GM13977 (cell line): ENCODE results near the gene TSHZ2.
"Not testable (repeated sequence)": the region's sequence is repeated elsewhere in the genome, so short reads cannot be mapped to it uniquely, and the experiment has no call there.

Experiments
- DNase-seq: peaks from one replicate; pipeline ENCODE4 v3.0.0; 2012; ENCODE audit warnings: low spot score
- in situ Hi-C: fragments of 300-500 bp; cut with MboI; formaldehyde crosslinking; loops from one replicate; pipeline ENCODE4 v1.12.0; 2022; ENCODE audit warnings: low sequenced_read_pairs, low pct_unique_long_range_greater_than_20kb, mixed read lengths, inconsistent platforms; ENCODE audit not compliant: unreplicated experiment
- TF ChIP-seq, protein P1 (sequence below): IDR thresholded peaks from 2 replicates; pipeline ENCODE4 v1.5.1; 2012; ENCODE audit warnings: mild to moderate bottlenecking, control low read depth; ENCODE audit not compliant: insufficient read depth; ENCODE audit errors: extremely low read depth, missing control alignments

The TSHZ2 gene

DNA sequence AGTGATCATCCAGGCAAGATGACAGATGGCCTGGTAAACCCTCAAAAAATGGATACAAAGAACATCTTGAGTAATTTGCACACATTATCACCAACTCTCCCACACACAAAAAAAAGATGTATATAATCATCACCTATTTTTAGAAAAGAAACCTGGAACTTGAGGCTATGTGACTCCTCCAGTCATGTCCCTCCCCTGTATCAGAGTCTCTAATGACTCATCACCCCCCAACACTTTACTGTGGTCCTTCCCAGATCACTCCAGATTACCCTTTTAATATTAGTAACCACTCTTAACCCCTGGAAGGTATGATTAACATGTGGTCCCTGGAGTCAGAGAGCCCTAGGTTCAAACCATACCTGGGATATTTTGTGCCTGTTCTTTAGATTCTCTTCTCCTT is 476.7 kb downstream of the TSHZ2 start:
- DNase-seq, result no peak
- TF ChIP-seq, protein P1, sequence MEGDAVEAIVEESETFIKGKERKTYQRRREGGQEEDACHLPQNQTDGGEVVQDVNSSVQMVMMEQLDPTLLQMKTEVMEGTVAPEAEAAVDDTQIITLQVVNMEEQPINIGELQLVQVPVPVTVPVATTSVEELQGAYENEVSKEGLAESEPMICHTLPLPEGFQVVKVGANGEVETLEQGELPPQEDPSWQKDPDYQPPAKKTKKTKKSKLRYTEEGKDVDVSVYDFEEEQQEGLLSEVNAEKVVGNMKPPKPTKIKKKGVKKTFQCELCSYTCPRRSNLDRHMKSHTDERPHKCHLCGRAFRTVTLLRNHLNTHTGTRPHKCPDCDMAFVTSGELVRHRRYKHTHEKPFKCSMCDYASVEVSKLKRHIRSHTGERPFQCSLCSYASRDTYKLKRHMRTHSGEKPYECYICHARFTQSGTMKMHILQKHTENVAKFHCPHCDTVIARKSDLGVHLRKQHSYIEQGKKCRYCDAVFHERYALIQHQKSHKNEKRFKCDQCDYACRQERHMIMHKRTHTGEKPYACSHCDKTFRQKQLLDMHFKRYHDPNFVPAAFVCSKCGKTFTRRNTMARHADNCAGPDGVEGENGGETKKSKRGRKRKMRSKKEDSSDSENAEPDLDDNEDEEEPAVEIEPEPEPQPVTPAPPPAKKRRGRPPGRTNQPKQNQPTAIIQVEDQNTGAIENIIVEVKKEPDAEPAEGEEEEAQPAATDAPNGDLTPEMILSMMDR, result no peak
- in situ Hi-C loops, result no loop called here

DNA sequence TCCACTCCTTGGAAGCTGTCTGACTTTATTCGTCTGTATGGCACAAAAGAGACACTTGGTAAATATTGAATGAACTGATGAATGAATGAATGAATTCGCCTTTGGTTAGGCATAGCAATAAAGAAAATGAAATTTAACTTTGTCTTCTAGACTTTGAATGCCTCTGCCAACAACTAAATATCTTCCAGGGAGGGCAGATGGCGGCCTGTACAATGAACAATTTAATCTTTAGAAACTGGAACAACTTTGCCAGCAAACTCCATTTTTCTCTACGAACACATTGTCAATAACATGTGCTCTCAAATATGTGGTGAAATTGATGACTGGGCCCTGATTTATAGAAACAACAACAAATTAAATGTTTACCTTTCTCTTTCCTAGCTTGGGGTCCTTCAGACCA is 480.9 kb downstream of the TSHZ2 start:
- in situ Hi-C loops, result no loop called here
- TF ChIP-seq, protein P1, result no peak

DNA sequence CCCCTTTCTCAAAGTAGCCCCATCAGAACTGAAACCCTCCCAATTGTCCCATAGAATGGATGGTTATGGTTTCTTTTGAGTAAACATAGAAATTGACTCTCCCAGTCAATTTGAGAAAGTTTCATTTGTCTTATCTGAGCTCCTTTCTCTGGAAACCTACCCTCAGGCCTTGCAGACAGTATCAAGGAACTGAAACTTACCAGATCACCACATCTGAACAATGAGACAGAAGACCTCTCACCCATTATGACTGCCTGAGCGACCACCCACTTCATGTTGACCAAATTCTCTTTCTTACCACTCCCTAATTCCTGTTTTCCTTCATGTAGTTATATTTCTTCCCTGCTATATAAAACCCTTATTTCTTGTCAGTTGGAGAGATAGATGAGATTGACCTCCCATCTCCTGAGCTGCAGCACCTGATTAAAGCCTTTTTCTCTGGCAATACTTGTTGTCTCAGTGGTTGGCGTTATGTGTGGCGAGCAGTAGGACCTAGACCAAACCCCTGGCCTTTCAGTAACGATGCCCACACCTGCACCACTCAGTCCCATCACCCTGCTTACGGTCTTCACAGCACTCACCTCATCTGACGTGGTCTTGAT is 482.6 kb downstream of the TSHZ2 start:
- DNase-seq, result no peak
- in situ Hi-C loops, result no loop called here
- TF ChIP-seq, protein P1, result no peak

More for the DNA sequence above, 480.9 kb downstream of the TSHZ2 start:
- no peak for DNase-seq

DNA sequence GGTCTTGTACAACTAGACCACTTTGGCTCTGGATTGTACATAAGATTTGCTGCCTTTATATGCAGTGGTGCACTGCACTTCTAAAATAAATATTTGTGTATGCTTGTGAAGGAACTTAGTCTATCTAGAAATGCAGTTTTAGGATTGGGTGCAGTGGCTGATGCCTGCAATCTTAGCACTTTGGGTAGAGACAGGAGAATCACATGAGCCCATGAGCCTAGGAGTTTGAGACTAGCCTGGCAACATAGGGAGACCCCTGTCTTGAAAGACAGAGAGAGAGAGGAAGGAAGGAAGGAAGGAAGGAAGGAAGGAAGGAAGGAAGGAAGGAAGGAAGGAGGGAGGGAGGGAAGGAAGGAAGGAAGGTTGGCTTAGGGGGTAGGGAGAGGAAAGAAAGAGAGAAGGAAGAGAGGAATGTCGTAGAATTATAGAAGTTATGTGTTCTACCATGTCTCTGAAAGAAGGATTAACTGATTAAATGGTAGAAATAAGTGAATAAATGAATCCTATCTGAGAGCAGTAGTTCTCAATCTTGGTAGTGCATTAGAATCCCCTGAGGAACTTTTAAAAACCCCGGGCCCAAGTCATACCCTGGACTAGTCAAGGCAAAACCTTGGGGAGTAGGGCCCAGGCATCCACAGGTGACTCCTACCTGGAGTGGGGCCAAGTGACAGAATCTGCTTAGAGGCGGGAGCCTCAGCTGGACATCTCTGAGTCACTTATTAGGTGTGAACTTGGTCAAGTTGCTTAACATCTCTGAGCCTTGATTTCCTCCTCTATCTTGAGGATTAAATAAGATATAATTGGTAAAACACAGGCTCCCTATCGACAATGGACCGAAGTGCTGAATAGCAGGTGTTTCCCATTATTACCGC is 491.2 kb downstream of the TSHZ2 start:
- TF ChIP-seq, protein P1, result no peak
- DNase-seq, result no peak
- in situ Hi-C loops, result no loop called here

DNA sequence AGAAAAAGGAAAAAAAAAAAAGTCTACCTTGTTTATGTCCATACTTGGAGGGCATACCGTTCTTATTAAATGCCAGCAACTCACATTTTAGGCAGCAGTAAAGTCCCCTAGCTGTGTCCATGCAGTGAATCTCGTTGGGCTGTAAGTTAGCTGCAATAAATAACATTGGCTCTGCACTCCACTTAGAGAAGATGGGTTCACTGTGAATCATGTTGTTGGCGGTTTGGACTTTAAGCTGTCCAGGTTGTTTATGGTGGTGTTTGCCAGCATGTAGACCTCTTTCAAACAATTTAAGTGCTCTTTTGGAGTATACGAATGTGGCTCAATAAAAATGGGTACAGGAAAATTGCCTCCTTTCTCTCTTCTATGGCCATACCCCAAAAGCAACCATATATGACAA is 494.1 kb downstream of the TSHZ2 start:
- TF ChIP-seq, protein P1, result no peak
- no peak for DNase-seq
- in situ Hi-C loops, result no loop called here

DNA sequence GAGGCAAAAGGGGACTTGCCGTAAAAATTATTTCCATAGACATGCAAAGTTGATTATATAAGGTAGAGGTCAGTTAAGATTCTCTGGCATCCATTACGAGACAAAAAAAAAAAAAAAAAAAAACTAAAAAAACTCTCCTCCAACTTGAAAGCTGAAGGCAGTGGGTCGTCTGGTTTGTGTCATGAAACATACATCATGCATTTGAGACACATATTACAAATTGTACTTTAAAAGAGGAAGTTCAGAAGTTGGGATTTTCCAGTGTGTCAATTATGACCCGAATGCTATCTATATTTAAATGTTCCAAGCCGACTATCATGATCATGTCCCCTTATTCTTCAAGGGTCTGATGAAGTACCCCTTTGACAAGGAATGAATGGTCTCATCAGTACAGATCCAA is 496.4 kb downstream of the TSHZ2 start:
- DNase-seq, result peak; percentile 54
- TF ChIP-seq, protein P1, result no peak
- in situ Hi-C loops, result no loop called here

DNA sequence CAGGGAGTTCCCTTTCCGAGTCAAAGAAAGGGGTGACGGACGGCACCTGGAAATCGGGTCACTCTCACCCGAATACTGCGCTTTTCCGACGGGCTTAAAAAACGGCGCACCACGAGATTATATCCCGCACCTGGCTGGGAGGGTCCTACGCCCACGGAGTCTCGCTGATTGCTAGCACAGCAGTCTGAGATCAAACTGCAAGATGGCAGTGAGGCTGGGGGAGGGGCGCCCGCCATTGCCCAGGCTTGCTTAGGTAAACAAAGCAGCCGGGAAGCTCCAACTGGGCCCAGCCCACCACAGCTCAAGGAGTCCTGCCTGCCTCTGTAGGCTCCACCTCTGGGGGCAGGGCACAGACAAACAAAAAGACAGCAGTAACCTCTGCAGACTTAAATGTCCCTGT is 500.7 kb downstream of the TSHZ2 start:
- DNase-seq, in situ Hi-C loops: not testable (repeated sequence)
